ENCODE measurements around the gene GH2.
"Not testable (repeated sequence)": the region's sequence is repeated elsewhere in the genome, so short reads cannot be mapped to it uniquely, and the experiment has no call there.

Gene GH2

GRCh38 chr17:63871646-63872365 lies 9.9 kb downstream of the GH2 start:
- not testable (repeated sequence) for DNase-seq

GRCh38 chr17:63870292-63870665 lies 11.5 kb downstream of the GH2 start:
- not testable (repeated sequence) for DNase-seq

GRCh38 chr17:63869491-63870291 lies 12.1 kb downstream of the GH2 start:
- not testable (repeated sequence) for DNase-seq

- DNase-seq, result not testable (repeated sequence)
Observed at GRCh38 chr17:63866625-63867024, 15.1 kb downstream of the GH2 start.

- DNase-seq, result no peak
Observed at GRCh38 chr17:63859257-63859656, 22.5 kb downstream of the GH2 start.

GRCh38 chr17:63856425-63856824 lies 25.3 kb downstream of the GH2 start:
- not testable (repeated sequence) for DNase-seq

- no peak for DNase-seq
Observed at GRCh38 chr17:63855185-63855584, 26.6 kb downstream of the GH2 start.

- DNase-seq, result no peak
Observed at GRCh38 chr17:63854709-63855108, 27.0 kb downstream of the GH2 start.

GRCh38 chr17:63853260-63853659 lies 28.5 kb downstream of the GH2 start:
- no peak for DNase-seq

GRCh38 chr17:63850401-63850800 lies 31.3 kb downstream of the GH2 start:
- DNase-seq, result no peak

- no peak for DNase-seq
Observed at GRCh38 chr17:63848834-63849689, 32.7 kb downstream of the GH2 start.

GRCh38 chr17:63847525-63848249 lies 34.1 kb downstream of the GH2 start:
- DNase-seq, result no peak

GRCh38 chr17:63845509-63845908 lies 36.2 kb downstream of the GH2 start:
- no peak for DNase-seq

GRCh38 chr17:63843910-63844677 lies 37.6 kb downstream of the GH2 start:
- DNase-seq, result no peak

- not testable (repeated sequence) for DNase-seq
Observed at GRCh38 chr17:63843387-63843888, 38.3 kb downstream of the GH2 start.

GRCh38 chr17:63842540-63843386 lies 39.0 kb downstream of the GH2 start, which contains the start of gene SMARCD2:
TSS of gene SMARCD2 (minus strand) at chr17:63842685. CDS start at chr17:63842674, 11 bp downstream.
- peak; percentile 95 to 96 for DNase-seq

GRCh38 chr17:63842173-63842539 lies 39.6 kb downstream of the GH2 start:
- DNase-seq, result no peak

GRCh38 chr17:63841350-63842172 lies 40.2 kb downstream of the GH2 start:
- no peak for DNase-seq

- DNase-seq, result no peak
Observed at GRCh38 chr17:63840591-63841349, 41.0 kb downstream of the GH2 start.

All from SHP77 (cell line).